ENCODE data around the gene GDF7.

The GDF7 gene

DNA sequence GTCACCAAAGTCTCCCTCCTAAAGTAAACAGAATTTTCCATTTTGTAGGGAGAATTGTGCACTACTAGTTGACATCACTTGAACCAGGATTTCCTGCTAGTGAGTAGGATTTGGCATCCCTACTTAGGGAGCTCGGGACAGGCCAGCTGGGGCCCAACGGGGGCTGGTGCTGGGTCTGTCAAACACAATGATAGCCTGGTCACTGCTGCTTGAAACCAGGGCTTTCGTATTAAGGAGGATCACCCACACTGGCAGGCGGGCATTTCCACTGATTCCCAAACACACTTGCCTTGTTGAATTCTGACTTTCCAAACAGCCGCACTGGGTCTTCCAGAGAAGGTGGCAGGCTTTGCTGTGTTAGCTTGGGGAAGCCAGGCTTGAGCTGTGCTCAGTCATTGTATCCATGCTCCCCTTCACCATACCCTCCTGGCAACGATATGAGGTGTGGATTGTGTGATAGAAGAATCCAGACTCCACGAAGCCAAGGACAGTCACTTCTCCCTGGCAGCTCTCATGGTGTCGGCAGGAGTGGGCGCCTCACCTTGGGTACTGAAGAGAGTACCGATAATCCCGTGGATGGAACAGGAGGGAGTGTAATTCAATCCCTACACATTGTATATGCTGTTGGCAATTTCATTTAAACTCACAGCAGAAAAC, 7.5 kb downstream of the GDF7 start:
- no peak for DNase-seq (ENCODE audit: low read depth)

GRCh38 chr2:20674974-20675679, 8.2 kb downstream of the GDF7 start:
- no peak for DNase-seq (ENCODE audit: low read depth)

DNA sequence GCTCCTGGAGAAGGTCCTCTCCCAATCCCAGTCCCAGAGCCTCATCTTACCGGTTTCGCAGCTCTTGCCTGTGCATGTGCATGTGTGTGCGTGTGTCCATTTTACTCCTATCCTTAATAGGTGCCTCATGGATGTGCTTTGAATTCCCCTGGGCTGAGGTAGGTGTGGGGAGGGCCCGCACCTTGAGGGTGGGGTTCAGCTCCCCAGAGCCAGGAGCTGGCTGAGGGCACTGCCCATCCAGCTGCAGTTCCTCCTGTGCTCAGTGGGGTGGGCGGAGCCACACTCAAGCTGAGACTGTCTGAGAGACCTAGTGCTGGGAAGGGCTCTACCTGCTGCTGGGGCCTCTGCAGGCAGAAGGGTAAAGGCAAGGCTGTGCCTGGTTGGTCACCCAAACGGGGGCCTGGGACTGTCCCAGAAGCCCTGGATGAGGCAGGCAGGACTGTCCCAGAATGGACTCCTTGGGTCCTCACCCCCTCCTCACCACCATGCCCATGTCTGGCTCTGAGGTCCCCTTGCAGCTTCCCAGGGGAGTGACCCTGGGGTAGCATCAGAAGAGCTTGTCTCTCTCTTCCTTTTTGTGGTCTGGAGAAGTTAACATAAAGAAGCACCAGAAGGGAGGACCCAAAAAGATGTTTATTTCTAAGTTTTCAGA, 8.9 kb downstream of the GDF7 start:
- no peak for DNase-seq (ENCODE audit: low read depth)

DNA sequence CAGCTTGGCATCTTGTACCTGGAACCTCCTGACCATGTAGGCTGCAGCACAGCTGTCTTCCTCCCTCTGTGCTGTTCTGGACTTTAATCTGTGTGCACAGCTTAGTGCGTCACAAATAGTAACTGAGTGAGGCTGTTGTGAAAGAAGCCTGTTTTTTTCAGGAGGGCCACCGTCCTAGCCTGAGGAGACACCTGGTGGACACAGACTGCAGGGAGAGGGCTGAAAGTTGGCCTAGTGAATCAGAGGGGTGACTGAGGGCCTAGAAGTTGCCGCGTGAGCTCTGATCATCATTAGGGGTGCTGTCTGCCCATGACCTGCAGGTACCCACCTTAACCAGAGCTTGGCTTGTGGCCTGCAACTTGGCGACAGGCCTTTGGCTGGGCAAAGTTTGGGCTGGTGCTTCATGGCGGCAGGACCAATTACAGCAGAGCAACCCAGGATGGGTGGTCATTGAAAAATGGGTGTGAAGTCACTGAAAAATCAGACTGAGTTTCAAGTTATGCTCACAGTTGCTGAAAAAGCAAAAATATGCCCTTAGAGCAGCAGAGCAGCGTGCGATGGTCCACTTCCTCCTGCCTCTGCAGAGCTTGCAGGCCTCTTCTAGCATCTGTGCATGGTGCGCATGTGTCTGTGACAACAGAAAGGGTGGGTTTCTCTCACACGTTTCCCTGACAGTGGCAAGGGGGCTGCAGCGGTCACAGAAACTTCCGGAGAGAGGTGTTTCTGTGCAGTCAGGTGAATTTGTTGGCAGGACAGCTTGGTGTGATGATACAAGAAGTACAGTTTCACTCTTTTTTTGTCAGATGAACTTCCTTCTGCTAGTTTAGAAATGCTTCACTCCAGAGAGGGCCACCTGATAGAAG, 9.6 kb downstream of the GDF7 start:
- no peak for DNase-seq (ENCODE audit: low read depth)

DNA sequence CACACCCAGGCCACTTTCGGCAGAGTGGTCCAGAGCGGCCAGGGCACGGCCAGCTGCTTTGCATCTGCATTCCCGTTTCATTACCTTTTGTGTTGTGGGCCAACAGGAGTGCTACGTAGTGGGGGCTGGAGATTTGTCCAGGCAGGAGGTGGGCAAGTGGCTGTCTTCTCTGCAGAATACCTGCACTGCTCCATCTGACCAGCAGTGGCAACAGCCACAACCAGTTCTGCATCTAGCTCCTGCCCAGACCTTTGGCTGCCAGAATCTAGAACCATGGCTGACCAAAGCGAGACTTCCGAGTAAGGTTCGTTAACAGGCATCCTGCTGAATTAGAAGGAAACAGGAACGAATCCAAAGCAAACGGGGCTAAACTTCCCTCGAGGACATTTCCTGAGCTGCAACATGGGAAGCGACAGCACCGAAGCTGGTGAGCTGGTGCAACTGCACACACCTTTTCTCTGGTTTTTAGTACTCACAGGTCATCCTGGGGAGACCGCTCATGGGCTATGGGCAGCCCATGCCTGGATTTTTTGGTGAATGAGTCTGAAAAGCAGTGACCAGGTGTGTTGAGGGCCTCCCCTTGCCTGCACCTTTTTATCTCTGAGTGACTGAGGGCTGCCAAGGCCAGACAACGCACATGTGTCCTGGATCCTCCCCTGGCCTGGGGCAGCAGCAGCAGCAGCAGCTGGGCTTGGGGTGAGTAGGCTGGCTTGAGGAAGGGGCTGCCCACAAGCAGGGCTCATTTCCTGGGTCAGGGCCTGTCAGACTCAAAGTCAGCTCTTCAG, 10.5 kb downstream of the GDF7 start:
- DNase-seq (ENCODE audit: low read depth), result no peak

- no peak for DNase-seq (ENCODE audit: low read depth)
Observed at GRCh38 chr2:20678086-20678395, 11.1 kb downstream of the GDF7 start.

DNA sequence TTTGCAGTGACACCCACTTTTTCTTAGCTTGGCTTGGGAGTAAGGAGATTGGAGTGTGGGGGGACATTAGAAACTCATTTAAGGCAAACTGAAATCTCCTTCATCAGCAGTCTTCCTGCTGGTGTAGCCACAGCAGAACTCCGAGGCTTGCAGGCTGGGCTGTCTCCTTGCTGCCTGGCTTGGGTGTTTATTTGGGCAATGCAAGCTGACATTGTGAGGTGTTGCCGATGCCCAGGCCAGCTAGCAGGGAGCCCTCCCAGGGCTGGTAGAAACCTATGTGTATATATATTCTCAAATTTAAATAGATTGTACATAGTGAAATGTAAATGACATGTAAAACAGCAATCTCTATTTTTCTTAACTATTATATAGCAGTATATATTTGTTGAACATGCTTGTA, 11.8 kb downstream of the GDF7 start:
- no peak for DNase-seq (ENCODE audit: low read depth)

GRCh38 chr2:20680744-20681375, 13.9 kb downstream of the GDF7 start:
- no peak for DNase-seq (ENCODE audit: low read depth)

- DNase-seq (ENCODE audit: low read depth), result no peak
Observed at GRCh38 chr2:20682167-20682920, 15.4 kb downstream of the GDF7 start.

- no peak for DNase-seq (ENCODE audit: low read depth)
Observed at GRCh38 chr2:20684581-20685063, 17.7 kb downstream of the GDF7 start.

GRCh38 chr2:20687260-20687832, 20.4 kb downstream of the GDF7 start:
- no peak for DNase-seq (ENCODE audit: low read depth)

DNA sequence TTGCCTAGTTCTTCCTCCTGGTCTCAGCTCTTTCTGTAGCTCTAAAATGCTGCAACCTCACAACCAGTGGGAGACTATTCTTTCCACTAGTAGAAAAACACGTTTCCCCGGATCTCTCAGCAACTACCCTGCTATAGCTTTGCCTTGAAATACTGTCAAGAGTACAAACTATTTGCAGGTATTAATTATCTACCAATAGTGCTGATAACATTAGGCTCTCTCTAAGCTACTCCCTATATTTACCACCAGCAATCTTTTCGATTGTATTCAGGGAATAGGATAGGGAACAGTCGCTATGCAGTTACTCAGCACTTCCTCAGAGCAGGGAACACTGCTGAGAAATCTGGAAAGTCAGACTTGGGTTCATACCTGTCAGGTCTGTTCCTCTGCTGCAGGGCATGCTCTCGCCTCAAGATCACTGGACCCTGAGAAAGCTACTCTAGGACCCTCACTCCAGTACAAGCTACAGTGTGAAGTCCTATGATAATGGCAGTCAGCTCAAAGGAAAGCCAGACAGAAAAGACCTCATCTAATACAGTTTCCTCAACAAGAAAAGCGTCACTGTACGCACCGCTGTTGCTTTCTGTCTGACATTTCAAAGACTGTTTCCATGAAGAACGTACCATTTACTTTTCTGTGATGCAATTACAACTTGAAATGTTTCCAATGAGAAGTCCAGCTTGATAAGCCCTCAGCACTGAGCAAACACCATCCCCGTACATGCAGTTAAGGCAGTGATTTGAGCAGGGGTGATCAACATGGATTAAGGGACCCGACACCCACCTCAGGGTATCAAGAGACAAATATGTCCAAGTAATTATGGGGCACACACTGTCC, 22.7 kb downstream of the GDF7 start:
- no peak for DNase-seq (ENCODE audit: low read depth)

DNA sequence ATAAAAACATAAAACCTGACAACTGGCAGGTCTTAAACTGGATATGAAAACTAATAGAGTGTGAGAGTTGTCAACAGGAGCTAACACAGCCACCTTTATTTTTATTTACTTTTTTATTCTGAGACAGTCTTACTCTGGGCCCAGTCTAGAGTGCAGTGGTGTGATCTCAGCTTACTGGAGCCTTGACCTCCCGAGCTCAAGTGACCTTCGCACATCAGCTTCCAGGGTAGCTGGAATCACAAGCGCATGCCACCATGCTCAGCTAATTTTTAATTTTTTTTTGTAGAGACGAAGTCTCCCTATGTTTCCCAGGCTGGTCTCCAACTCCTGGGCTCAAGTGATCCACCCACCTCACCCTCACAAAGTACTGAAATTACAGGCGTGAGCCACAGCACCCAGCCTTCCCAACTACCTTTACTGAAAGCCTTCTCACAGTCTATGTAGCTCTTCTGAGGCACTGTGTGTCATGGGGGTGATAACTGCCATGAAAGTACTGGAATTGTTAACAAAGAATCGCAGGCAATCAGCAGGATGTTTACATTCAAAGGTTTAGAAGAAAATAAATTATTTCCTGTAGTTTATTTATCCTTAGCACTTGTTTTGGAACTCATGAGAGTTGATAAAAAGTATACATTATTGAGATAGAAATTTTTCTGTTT, 24.3 kb downstream of the GDF7 start:
- DNase-seq (ENCODE audit: low read depth), result no peak

DNA sequence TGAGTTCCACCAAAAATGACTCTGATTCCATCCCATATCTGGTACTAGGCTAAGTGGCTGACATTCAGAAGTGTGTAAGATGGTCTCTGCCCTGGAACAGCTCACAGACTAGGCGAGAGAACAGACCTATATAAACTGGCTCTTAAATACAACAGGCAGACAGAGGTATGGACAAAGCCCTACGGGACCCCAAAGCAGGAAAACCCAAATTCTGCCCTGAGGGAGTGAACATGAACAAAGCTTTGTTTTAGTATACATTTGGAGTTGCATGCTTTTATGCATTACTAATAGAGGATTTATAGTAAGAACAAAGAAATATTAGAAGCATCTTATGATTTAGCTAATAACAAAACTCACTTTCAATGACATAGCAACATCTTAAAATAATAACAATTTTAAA, 25.1 kb downstream of the GDF7 start:
- no peak for DNase-seq (ENCODE audit: low read depth)

GRCh38 chr2:20693317-20693716, 26.4 kb downstream of the GDF7 start:
- no peak for DNase-seq (ENCODE audit: low read depth)

DNA sequence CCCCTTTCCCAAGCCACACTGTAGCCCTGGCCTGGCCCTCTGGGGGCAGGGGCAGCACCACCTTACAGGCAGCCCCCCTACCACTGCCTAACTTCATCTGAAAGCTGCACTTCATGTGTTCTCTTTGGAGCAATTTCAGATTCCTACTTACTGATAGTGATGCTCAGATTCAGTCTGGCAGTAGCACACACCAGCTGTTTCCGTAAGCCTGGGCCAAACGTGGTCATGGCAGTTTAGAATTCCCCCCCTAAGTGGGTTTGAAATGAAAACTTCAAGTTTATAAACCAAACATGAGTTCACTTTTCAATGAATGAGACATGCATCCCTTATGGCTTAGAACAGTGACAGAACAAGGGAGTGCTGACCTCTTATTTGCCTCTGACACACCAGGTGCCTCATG, 29.4 kb downstream of the GDF7 start:
- DNase-seq (ENCODE audit: low read depth), result no peak

DNA sequence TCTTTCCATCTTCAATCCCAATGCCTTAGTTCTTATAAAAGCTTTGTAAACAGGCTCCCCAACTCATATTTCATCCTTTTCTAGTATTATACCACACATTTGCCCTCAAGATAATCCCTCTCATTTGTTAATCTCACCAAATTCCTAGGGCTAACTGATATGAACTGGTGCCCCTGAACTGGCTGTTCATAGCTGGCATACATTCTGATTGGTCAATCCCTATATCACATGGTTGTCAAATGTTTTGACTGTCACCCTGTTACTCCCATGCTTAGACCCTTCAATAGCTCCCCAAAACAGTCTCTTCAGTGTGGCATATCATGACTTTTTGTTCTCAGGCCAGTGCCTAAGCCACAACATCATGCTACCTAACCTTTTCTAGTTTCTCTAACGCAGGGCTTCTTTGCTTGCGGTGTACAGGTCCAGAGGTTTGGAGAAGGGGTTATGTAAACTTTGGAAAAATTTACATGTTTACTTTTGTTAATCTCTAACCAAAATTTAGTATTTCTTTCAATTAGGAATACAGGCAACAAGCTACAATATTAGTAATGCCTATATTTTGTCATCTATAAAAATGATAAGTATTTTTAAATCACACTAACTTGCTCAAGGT, 30.5 kb downstream of the GDF7 start:
- no peak for DNase-seq (ENCODE audit: low read depth)

- no peak for DNase-seq (ENCODE audit: low read depth)
Observed at GRCh38 chr2:20698916-20699613, 32.1 kb downstream of the GDF7 start.

Data from stimulated activated CD8-positive, alpha-beta memory T cell treated with anti-CD3 and anti-CD28 coated beads, Interleukin-12 subunit alpha, Interleukin-12 subunit beta, amount 100 ng/mL, for 1 hour (primary cell).